Fibroblast of lung (primary cell): Measurements from ENCODE around the gene RNF146. TPM values are rescaled to one million over a fixed set of nuclear protein-coding genes. Genes with fewer than 3 reads are reported as not detected.
A peak's percentile ranks its signal among the peaks of the same experiment; 100 is the strongest.

ENCODE experiments used
- DNase-seq, 2 donors: peaks; one replicate each; pipeline versions ENCODE4 v3.0.0 to v3.0.0-alpha.2; 2010; ENCODE audit warnings: low read depth in 2 of 2
- H2AFZ ChIP-seq: 2 replicates; pipeline ENCODE4 v1.5.1; 2012; ENCODE audit warnings: low read length, control low read depth, inconsistent platforms
- H3K27ac ChIP-seq: 2 replicates; pipeline ENCODE4 v1.5.1; 2011; ENCODE audit warnings: low read length, control low read depth; ENCODE audit not compliant: insufficient read depth
- H3K27me3 ChIP-seq: 2 replicates; pipeline ENCODE4 v1.5.1; 2011; ENCODE audit warnings: mild to moderate bottlenecking, low read length; ENCODE audit not compliant: control insufficient read depth, insufficient read depth
- H3K36me3 ChIP-seq: 2 replicates; pipeline ENCODE4 v1.5.1; 2011; ENCODE audit warnings: low read length; ENCODE audit not compliant: control insufficient read depth, insufficient read depth
- H3K4me1 ChIP-seq: 2 replicates; pipeline ENCODE4 v1.5.1; 2011; ENCODE audit warnings: low read length; ENCODE audit not compliant: control insufficient read depth, insufficient read depth; ENCODE audit errors: extremely low read depth
- H3K4me2 ChIP-seq: 2 replicates; pipeline ENCODE4 v1.5.1; 2011; ENCODE audit warnings: low read length, control low read depth; ENCODE audit not compliant: insufficient read depth; ENCODE audit errors: extremely low read depth
- H3K4me3 ChIP-seq, 4 experiments: fragments of 200-600 bp in 1 of 4; sonication (generic) in 1 of 4; replicated peaks in 1 of 4; 2 replicates each; pipeline ENCODE4 v1.5.1; 2011 to 2016; ENCODE audit warnings: low read length in 4 of 4, low read depth in 3 of 4, mild to moderate bottlenecking in 3 of 4, control low read depth in 2 of 4, inconsistent platforms in 1 of 4, mixed read lengths in 1 of 4; ENCODE audit not compliant: insufficient read depth in 1 of 4; ENCODE audit errors: control extremely low read depth in 1 of 4
- H3K79me2 ChIP-seq: 2 replicates; pipeline ENCODE4 v1.5.1; 2012; ENCODE audit warnings: mild to moderate bottlenecking, low read length, inconsistent platforms; ENCODE audit not compliant: control insufficient read depth, insufficient read depth
- H3K9ac ChIP-seq: 2 replicates; pipeline ENCODE4 v1.5.1; 2011; ENCODE audit warnings: mild to moderate bottlenecking, low read length, control low read depth; ENCODE audit not compliant: insufficient read depth
- H3K9me3 ChIP-seq: 2 replicates; pipeline ENCODE4 v1.5.1; 2012; ENCODE audit warnings: low read depth, low read length; ENCODE audit not compliant: control insufficient read depth, insufficient read depth
- H4K20me1 ChIP-seq: 2 replicates; pipeline ENCODE4 v1.5.1; 2011; ENCODE audit warnings: low read length; ENCODE audit not compliant: control insufficient read depth, insufficient read depth; ENCODE audit errors: extremely low read depth
- EZH2 ChIP-seq: IDR thresholded peaks from 2 replicates; pipeline ENCODE4 v1.5.1; 2012; ENCODE audit warnings: low read length, control low read depth, mild to moderate bottlenecking; ENCODE audit errors: missing control alignments
- polyA plus RNA-seq, 2 donors: library from polyadenylated mRNA; depleted of rRNA in 1 of 2; stranded (reverse) in 1 of 2; unstranded in 1 of 2; fragments of >200 nt; gene quantifications; 2 replicates each; pipeline ENCODE4 v1.2.1, GENCODE V29; 2011 to 2012; ENCODE audit warnings: missing spikeins in 1 of 2
- total RNA-seq: library from RNA; depleted of rRNA; stranded (reverse); fragments of >200 nt; gene quantifications from 2 replicates; pipeline ENCODE4 v1.2.1, GENCODE V29; 2014
- TF ChIP-seq, protein P1 (sequence below), 2 donors: IDR thresholded peaks in 1 of 2; conservative IDR thresholded peaks in 1 of 2; 1 replicate in 1 of 2; 2 replicates in 1 of 2; pipeline ENCODE4 v1.5.1; 2011 to 2012; ENCODE audit warnings: low read length in 2 of 2, control low read depth in 1 of 2, inconsistent platforms in 1 of 2, low read depth in 1 of 2, mild to moderate bottlenecking in 1 of 2

Gene RNF146
- total and polyA plus RNA-seq, 2 donors (not counting 1 experiment from before 2014, with no cell fraction given): 50.9 to 59.9 TPM

DNA sequence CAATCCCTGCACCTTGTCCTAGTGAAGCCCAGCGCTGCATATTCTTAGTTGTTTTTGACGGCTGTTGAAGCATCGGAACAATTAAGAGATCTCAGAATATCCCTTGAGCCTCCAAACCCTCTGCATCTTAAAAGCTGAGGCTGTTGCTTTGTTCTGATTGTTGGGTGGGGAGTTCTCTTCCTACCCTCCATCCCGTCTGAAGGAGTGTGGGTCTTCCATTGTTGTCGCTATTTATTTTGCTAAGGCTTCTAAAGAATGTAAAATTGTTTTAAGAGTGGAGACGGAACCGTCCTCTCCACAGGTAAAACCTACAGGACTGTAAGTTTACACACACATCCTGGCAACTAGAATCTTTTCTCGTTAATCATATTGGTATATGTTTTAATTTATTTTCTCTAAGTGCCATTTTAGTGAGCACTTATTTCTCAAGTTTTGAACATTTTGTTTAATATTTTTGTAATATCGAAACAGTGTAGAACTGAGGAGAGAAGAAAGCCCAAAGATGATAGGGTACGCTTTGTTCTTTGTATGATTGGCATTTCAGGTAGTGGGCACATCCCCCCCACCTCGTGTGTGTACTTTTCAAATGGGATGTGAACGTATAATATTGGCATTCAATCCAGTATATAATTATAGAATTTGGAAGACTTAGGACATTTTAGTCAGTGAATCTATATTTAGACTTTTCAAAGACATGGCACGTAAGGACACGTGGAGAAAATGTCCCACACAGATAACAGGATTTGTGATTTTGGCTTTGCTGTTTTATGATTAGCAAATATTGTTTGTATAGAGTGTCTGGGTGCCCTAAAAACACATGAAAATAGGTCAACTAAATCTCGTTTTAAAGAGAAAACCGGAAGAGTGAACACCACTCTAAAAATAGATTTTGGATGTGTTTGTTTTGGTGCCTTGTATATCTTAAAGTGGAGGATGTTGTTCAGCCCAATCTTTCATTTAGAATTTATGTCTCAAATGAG lies 1.3 kb downstream of the RNF146 start:
- no peaks in the 10 kb centered on the region for H3K36me3 ChIP-seq
- no peak for DNase-seq
- H3K79me2 ChIP-seq: peaks cover 58% of the 10 kb centered on the region
- peak overlapping the region; percentile 92 for H3K27ac ChIP-seq
- H3K4me2 ChIP-seq: peak overlapping the region; percentile 95
- peak overlapping the region; percentile 94 for H3K9ac ChIP-seq
- H4K20me1 ChIP-seq: peaks cover 4% of the 10 kb centered on the region
- H3K4me3 ChIP-seq: peak overlapping the region; percentile 69 to 91 (median 74)
- H3K9me3 ChIP-seq: no peaks in the 10 kb centered on the region
- H3K4me1 ChIP-seq: no peaks in the 10 kb centered on the region
- TF ChIP-seq EZH2: no peak
- TF ChIP-seq, protein P1, sequence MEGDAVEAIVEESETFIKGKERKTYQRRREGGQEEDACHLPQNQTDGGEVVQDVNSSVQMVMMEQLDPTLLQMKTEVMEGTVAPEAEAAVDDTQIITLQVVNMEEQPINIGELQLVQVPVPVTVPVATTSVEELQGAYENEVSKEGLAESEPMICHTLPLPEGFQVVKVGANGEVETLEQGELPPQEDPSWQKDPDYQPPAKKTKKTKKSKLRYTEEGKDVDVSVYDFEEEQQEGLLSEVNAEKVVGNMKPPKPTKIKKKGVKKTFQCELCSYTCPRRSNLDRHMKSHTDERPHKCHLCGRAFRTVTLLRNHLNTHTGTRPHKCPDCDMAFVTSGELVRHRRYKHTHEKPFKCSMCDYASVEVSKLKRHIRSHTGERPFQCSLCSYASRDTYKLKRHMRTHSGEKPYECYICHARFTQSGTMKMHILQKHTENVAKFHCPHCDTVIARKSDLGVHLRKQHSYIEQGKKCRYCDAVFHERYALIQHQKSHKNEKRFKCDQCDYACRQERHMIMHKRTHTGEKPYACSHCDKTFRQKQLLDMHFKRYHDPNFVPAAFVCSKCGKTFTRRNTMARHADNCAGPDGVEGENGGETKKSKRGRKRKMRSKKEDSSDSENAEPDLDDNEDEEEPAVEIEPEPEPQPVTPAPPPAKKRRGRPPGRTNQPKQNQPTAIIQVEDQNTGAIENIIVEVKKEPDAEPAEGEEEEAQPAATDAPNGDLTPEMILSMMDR (conservative IDR thresholded peaks at IDR 0.05 in 1 of 2, IDR thresholded peaks at IDR 0.05 in 1 of 2; ENCODE audit: low read depth in 1 of 2, low read length in 2 of 2): no peak
- H3K27me3 ChIP-seq: no peaks in the 10 kb centered on the region
- H2AFZ ChIP-seq: no peak overlapping the region

GRCh38 chr6:127272576-127272975 lies 5.9 kb downstream of the RNF146 start:
- Histone ChIP-seq H2AFZ (no peak overlapping the region), H3K36me3 (no peaks in the 10 kb centered on the region), H3K79me2 (peaks cover 83% of the 10 kb centered on the region), H3K27me3 (no peaks in the 10 kb centered on the region), H3K9ac (no peak overlapping the region), H3K9me3 (no peaks in the 10 kb centered on the region), H4K20me1 (peaks cover 4% of the 10 kb centered on the region), H3K4me1 (no peaks in the 10 kb centered on the region), H3K4me3 (no peak overlapping the region), H3K4me2 (no peak overlapping the region), H3K27ac (no peak overlapping the region)
- TF ChIP-seq EZH2: no peak
- TF ChIP-seq, protein P1 (conservative IDR thresholded peaks at IDR 0.05 in 1 of 2, IDR thresholded peaks at IDR 0.05 in 1 of 2; ENCODE audit: low read depth in 1 of 2, low read length in 2 of 2): no peak
- no peak for DNase-seq

DNA sequence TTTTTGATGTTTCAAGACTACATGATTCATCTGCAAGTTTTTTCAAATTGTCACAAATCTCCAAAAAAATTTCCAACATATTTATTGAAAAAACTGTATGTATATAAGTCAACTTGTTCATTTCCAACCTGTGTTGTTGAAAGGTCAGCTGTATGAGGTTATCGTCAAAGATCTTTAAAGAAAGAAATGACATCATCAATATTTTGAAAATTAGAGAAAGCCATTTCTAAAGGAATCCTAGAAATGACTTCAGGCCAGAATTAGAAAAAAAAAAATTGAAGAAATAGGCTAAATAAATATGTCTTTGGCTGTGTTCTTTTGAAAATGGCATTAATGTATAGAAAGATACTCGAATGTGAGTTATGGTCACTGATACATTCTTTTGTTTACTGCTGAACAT lies 6.8 kb downstream of the RNF146 start:
- Histone ChIP-seq H3K36me3 (no peaks in the 10 kb centered on the region), H3K4me1 (no peaks in the 10 kb centered on the region), H3K4me2 (no peak overlapping the region), H4K20me1 (peaks cover 4% of the 10 kb centered on the region), H3K4me3 (no peak overlapping the region), H3K79me2 (peaks cover 82% of the 10 kb centered on the region), H3K27me3 (no peaks in the 10 kb centered on the region), H3K9ac (no peak overlapping the region), H3K9me3 (no peaks in the 10 kb centered on the region), H3K27ac (no peak overlapping the region), H2AFZ (no peak overlapping the region)
- no peak for DNase-seq
- TF ChIP-seq EZH2: no peak
- TF ChIP-seq, protein P1 (conservative IDR thresholded peaks at IDR 0.05 in 1 of 2, IDR thresholded peaks at IDR 0.05 in 1 of 2; ENCODE audit: low read depth in 1 of 2, low read length in 2 of 2): no peak
